Fibroblast of lung (primary cell): ENCODE data around the gene PLS3.

Source experiments
- CTCF ChIP-seq, 2 donors: IDR thresholded peaks in 1 of 2; conservative IDR thresholded peaks in 1 of 2; 1 replicate in 1 of 2; 2 replicates in 1 of 2; pipeline ENCODE4 v1.5.1; 2011 to 2012; ENCODE audit warnings: low read length in 2 of 2, control low read depth in 1 of 2, inconsistent platforms in 1 of 2, low read depth in 1 of 2, mild to moderate bottlenecking in 1 of 2
- EZH2 ChIP-seq: IDR thresholded peaks from 2 replicates; pipeline ENCODE4 v1.5.1; 2012; ENCODE audit warnings: low read length, control low read depth, mild to moderate bottlenecking; ENCODE audit errors: missing control alignments

DNA sequence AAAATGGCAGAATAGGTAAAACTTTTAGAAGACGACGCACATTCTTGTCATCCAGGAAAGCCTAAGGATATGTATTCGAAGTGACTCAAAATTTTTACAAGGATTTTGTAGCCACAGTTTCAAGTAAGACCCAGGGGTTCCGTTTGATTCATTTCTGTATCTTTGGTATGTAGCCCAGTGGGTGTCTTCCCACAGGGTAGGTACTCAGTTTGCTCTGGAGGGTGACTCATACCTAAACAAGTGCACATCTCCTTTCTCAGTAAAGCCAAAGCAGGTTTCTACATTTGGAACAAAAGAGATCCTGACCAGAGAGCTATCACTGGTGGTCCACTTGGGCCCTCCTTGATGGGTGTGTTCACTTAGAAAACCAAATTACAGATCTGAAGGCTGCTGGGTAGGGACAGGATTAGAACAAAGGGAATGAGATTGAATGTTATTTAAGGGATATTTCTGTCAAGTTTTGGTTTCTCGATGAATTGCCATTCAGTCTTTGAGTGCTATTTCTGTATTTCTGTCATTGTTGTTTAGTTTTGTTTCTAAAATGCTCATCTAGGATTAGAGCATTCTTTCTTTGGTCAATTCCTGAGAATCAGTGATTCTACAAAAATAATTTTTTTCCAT lies 56.1 kb downstream of the PLS3 start:
- TF ChIP-seq CTCF (conservative IDR thresholded peaks at IDR 0.05 in 1 of 2, IDR thresholded peaks at IDR 0.05 in 1 of 2; ENCODE audit: low read depth in 1 of 2, low read length in 2 of 2): no peak
- TF ChIP-seq EZH2: no peak
